Activated CD4-positive, alpha-beta T cell treated with anti-CD3 and anti-CD28 coated beads for 4 hours (primary cell): Measurements from ENCODE around the gene SHC2.

ENCODE experiments used
- DNase-seq, 2 donors: peaks; one replicate each; pipeline ENCODE4 v3.0.0-alpha.2; 2020

Gene SHC2

GRCh38 chr19:369876-370275 is 91.0 kb downstream of the SHC2 start:
- DNase-seq = no peak

- no peak for DNase-seq
Measured at GRCh38 chr19:369256-369655, 91.6 kb downstream of the SHC2 start.

- no peak for DNase-seq
Measured at GRCh38 chr19:368630-369024, 92.2 kb downstream of the SHC2 start.

- DNase-seq = no peak
Measured at GRCh38 chr19:367963-368629, 92.7 kb downstream of the SHC2 start.

GRCh38 chr19:367561-367960 is 93.3 kb downstream of the SHC2 start:
- DNase-seq = no peak

- DNase-seq = no peak
Measured at GRCh38 chr19:366951-367350, 93.9 kb downstream of the SHC2 start.
